K562 (cell line): ENCODE results near the gene NOSIP. TPM values are rescaled to one million over a fixed set of nuclear protein-coding genes. Genes with fewer than 3 reads are reported as not detected.

ENCODE experiments used
- ARID4B ChIP-seq: sonication (generic); formaldehyde crosslinking; IDR thresholded peaks from 2 replicates; pipeline ENCODE4 v1.8.0; 2022; ENCODE audit warnings: mild to moderate bottlenecking, missing genetic modification reagents
- BCLAF1 ChIP-seq, 2 experiments: fragments of 450-650 bp in 1 of 2; IDR thresholded peaks; 2 replicates each; pipeline ENCODE4 v1.6.1; 2011 to 2017; ENCODE audit warnings: low read depth in 2 of 2, antibody characterized with exemption in 1 of 2, borderline replicate concordance in 1 of 2, low read length in 1 of 2, mild to moderate bottlenecking in 1 of 2, mixed read lengths in 1 of 2; ENCODE audit not compliant: control insufficient read depth in 1 of 2
- CCAR2 ChIP-seq: fragments of 200-400 bp; formaldehyde crosslinking; IDR thresholded peaks from 2 replicates; pipeline ENCODE4 v1.6.1; 2017; ENCODE audit warnings: mild to moderate bottlenecking, low read depth, low read length
- CGGBP1 ChIP-seq: fragments of 250-450 bp; sonication (Bioruptor Pico); IDR thresholded peaks from 2 replicates; pipeline ENCODE4 v1.9.0; 2021; ENCODE audit warnings: mild to moderate bottlenecking
- ELF4 ChIP-seq: fragments of 450-650 bp; formaldehyde crosslinking; IDR thresholded peaks from 2 replicates; pipeline ENCODE4 v1.4.0; 2022; ENCODE audit warnings: missing genetic modification characterization
- EP400 ChIP-seq: fragments of 450-650 bp; IDR thresholded peaks from 2 replicates; pipeline ENCODE4 v1.6.1; 2017; ENCODE audit warnings: antibody characterized with exemption, mild to moderate bottlenecking, moderate library complexity
- GTF2F1 ChIP-seq: IDR thresholded peaks from 2 replicates; pipeline ENCODE4 v1.6.1; 2011; ENCODE audit warnings: low read depth, low read length, improper control_type of control experiment
- HCFC1 ChIP-seq: IDR thresholded peaks from 2 replicates; pipeline ENCODE4 v1.6.1; 2012; ENCODE audit warnings: low read depth, low read length, improper control_type of control experiment
- HNRNPUL1 ChIP-seq: fragments of 200-400 bp; formaldehyde crosslinking; IDR thresholded peaks from 2 replicates; pipeline ENCODE4 v1.6.1; 2017; ENCODE audit warnings: low read length
- MECOM ChIP-seq: fragments of 250-450 bp; sonication (Bioruptor Pico); IDR thresholded peaks from 2 replicates; pipeline ENCODE4 v1.8.0; 2022; ENCODE audit warnings: inconsistent platforms
- MITF ChIP-seq: IDR thresholded peaks from 2 replicates; pipeline ENCODE4 v1.6.1; 2014; ENCODE audit warnings: antibody characterized with exemption
- NRF1 ChIP-seq, 2 experiments: fragments of 450-650 bp; IDR thresholded peaks in 1 of 2; conservative IDR thresholded peaks in 1 of 2; 2 replicates each; pipeline ENCODE4 v1.6.1; 2014; ENCODE audit warnings: mild to moderate bottlenecking in 2 of 2
- RBM39 ChIP-seq: fragments of 200-400 bp; formaldehyde crosslinking; optimal IDR thresholded peaks from 2 replicates; pipeline ENCODE3; 2018; ENCODE audit warnings: low read depth, low read length
- SOX6 ChIP-seq: fragments of 450-650 bp; IDR thresholded peaks from 2 replicates; pipeline ENCODE4 v1.6.1; 2014; ENCODE audit warnings: mild to moderate bottlenecking
- TCF7L2 ChIP-seq: fragments of 150-350 bp; IDR thresholded peaks from 2 replicates; pipeline ENCODE4 v1.6.1; 2016; ENCODE audit warnings: low read depth, mild to moderate bottlenecking, low read length, moderate library complexity
- TEAD1 ChIP-seq, 2 experiments: fragments of 450-650 bp in 1 of 2; sonication (generic) in 1 of 2; formaldehyde crosslinking; IDR thresholded peaks; 2 replicates each; pipeline versions ENCODE4 v1.4.0 to v1.8.0; 2020 to 2022; ENCODE audit warnings: mild to moderate bottlenecking in 2 of 2, missing genetic modification reagents in 1 of 2
- ZNF124 ChIP-seq: sonication (generic); formaldehyde crosslinking; IDR thresholded peaks from 2 replicates; pipeline ENCODE4 v1.8.1; 2022; ENCODE audit warnings: missing genetic modification reagents
- ZNF282 ChIP-seq: sonication (generic); formaldehyde crosslinking; IDR thresholded peaks from 2 replicates; pipeline ENCODE4 v1.8.1; 2023; ENCODE audit warnings: missing genetic modification reagents
- ZNF445 ChIP-seq: fragments of 250-450 bp; sonication (Bioruptor Pico); IDR thresholded peaks from 2 replicates; pipeline ENCODE4 v1.4.0; 2020; ENCODE audit warnings: low read depth, mild to moderate bottlenecking, moderate library complexity
- polyA plus RNA-seq, 8 experiments: library from polyadenylated mRNA; depleted of rRNA in 4 of 8; stranded (reverse) in 5 of 8; unstranded in 3 of 8; fragments of >200 nt; fragmentation: Nextera tagmentation in 2 of 8; fragmentation: Illumina TruSeq in 1 of 8; extraction: Ambion mirVana in 2 of 8; extraction: Trizol in 1 of 8; gene quantifications; 2 replicates each; pipeline versions ENCODE4 v1.2.1 to v1.2.3, GENCODE V29; 2011 to 2014; ENCODE audit warnings: inconsistent platforms in 1 of 8, missing spikeins in 1 of 8
- total RNA-seq, 7 experiments: library from RNA; depleted of rRNA in 6 of 7; stranded (reverse); fragments of >200 nt in 6 of 7; fragmentation: Illumina TruSeq in 2 of 7; extraction: Trizol in 2 of 7; gene quantifications; 2 replicates each; pipeline versions ENCODE4 v1.2.1 to v1.2.3, GENCODE V29; 2011 to 2021; ENCODE audit warnings: low replicate concordance in 1 of 7

The NOSIP gene
- total and polyA plus RNA-seq, 9 of the 15 experiments (the other 6 are each of a cell fraction or from before 2014, with no cell fraction given), result 14.4 to 153 (median 79.9) TPM

GRCh38 chr19:49593233-49594113 is 13.1 kb upstream of the NOSIP start (continued):
- no peak for TF ChIP-seq ZNF282 (CRISPR knock-in tag)
- TF ChIP-seq MECOM, result no peak
- TF ChIP-seq ELF4 (CRISPR knock-in tag), result peak; percentile 77
- TF ChIP-seq ARID4B (CRISPR knock-in tag), result no peak
- 0 out of 4 replicates have a peak, but pooled peaks of 1 of the 2 experiments have one; percentile 23 for TF ChIP-seq BCLAF1 (IDR thresholded peaks at IDR 0.05; ENCODE audit: borderline replicate concordance in 1 of 2, control insufficient read depth in 1 of 2, low read depth in 2 of 2, low read length in 1 of 2)
- no peak for TF ChIP-seq MITF
- TF ChIP-seq NRF1 (conservative IDR thresholded peaks at IDR 0.05 in 1 of 2, IDR thresholded peaks at IDR 0.05 in 1 of 2), result peak; percentile 16 to 35; a peak in 3 of 4 replicates
- no peak for TF ChIP-seq HNRNPUL1
- no peak for TF ChIP-seq HCFC1
- no peak for TF ChIP-seq GTF2F1
- TF ChIP-seq TCF7L2, result no peak
- TF ChIP-seq CCAR2, result no peak
- TF ChIP-seq EP400, result no peak
- no peak for TF ChIP-seq ZNF445 (CRISPR knock-in tag)
- no peak for TF ChIP-seq TEAD1 (CRISPR knock-in tag; IDR thresholded peaks at IDR 0.05)
- TF ChIP-seq CGGBP1 (CRISPR knock-in tag), result peak; percentile 57; the same call in 1 of the 2 replicates
- TF ChIP-seq ZNF124 (CRISPR knock-in tag), result no peak
- no peak for TF ChIP-seq SOX6
- no peak for TF ChIP-seq RBM39
